ENCODE results near the gene CCL17.

- TF ChIP-seq CTCF (conservative IDR thresholded peaks at IDR 0.05) (no peak), EZH2 (IDR thresholded peaks at IDR 0.05; ENCODE audit: low read depth) (no peak)
Observed at GRCh38 chr16:57435838-57436237, 31.3 kb downstream of the CCL17 start.

Measured in PC-9 (cell line).